GM23338 (cell line): ENCODE results near the gene PCLO.

Experiments used
- EZH2phosphoT487 ChIP-seq: fragments of 200-600 bp; sonication (generic); IDR thresholded peaks from one replicate; pipeline ENCODE4 v1.8.1; 2018; ENCODE audit warnings: antibody characterized with exemption; ENCODE audit not compliant: unreplicated experiment
- TF ChIP-seq, protein P1 (sequence below), 2 experiments: fragments of 200-600 bp in 1 of 2; sonication (generic) in 1 of 2; conservative IDR thresholded peaks; 2 replicates each; pipeline versions ENCODE4 v1.5.1 to v1.6.1; 2016 to 2017; ENCODE audit warnings: antibody characterized with exemption in 2 of 2, low read depth in 2 of 2, mild to moderate bottlenecking in 2 of 2, moderate library complexity in 1 of 2

DNA sequence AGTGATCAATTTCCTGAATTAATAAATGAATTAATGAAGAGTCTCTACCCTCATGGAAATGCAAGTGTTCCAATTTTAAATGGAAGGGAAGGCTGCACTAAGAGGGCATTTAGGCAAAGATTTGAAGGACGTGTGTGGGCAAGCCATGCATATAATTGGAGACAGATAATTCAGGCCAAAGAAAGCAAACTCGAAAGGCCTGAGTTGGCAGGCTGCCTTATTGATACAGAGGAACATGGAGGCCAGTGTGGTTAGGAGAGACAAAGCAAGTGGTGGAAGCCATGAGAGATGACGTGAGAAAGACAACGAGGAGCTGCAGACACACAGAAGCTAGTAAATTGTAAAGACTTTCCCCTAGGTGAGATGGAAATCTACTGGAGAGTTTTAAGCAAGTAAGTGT, 15.4 kb upstream of the PCLO start:
- no peak for TF ChIP-seq EZH2phosphoT487
- TF ChIP-seq, protein P1, sequence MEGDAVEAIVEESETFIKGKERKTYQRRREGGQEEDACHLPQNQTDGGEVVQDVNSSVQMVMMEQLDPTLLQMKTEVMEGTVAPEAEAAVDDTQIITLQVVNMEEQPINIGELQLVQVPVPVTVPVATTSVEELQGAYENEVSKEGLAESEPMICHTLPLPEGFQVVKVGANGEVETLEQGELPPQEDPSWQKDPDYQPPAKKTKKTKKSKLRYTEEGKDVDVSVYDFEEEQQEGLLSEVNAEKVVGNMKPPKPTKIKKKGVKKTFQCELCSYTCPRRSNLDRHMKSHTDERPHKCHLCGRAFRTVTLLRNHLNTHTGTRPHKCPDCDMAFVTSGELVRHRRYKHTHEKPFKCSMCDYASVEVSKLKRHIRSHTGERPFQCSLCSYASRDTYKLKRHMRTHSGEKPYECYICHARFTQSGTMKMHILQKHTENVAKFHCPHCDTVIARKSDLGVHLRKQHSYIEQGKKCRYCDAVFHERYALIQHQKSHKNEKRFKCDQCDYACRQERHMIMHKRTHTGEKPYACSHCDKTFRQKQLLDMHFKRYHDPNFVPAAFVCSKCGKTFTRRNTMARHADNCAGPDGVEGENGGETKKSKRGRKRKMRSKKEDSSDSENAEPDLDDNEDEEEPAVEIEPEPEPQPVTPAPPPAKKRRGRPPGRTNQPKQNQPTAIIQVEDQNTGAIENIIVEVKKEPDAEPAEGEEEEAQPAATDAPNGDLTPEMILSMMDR (conservative IDR thresholded peaks at IDR 0.05; ENCODE audit: low read depth in 2 of 2) = no peak
